Measurements from ENCODE around the gene SLC38A11.
"Not testable (repeated sequence)": the region's sequence is repeated elsewhere in the genome, so short reads cannot be mapped to it uniquely, and the experiment has no call there.

Gene SLC38A11

GRCh38 chr2:164875334-164876205, 79.8 kb downstream of the SLC38A11 start:
- no peak for DNase-seq

DNA sequence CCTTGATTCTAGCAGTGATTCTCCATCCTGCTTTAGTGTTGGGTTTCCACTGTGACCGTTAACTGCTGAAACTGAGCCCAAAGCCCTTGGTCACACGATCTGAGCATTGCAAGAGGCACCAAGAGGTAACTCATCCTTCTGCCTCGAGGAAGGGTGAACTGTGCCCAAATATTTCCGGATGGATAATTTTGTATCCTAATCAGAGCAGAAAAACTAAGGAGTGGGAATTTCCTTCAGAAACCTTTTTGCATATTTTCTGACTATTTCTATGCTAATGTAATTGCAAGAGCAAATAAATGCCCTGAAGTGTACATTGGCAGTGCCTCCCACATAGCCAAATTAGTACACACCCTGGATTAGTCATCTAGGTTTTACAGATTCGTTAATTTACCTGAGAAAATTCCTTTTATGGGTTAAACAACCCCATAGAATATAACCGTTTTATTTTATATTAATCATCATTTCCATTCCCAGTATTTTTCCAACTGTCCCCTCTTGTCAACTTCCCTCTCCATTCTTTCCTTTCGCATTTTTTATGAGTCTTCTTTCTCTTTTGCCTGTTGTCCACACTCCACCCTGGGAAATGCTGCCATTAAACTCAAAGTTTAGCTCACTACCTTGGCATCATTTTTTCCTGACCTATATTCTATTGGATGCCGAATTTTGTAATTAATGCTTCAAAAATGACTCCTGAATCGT, 82.0 kb downstream of the SLC38A11 start:
- DNase-seq, result no peak

DNA sequence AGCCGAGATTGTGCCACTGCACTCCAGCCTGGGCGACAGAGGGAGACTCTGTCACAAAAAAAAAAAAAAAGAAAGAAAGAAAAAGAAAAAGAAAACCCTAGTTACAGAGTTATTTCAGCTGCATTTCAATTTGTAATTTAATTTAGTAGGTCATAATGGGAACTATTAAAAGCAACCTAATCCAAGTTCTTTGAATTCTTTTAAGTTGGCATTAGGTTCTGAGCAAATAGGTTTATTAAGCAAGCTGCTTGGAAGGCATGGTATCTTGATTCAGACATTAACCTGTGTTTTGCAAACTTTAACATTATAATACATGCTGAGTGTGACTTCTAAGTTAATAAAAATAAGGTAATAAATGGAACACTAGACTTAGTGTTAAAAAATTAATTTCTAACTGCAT, 83.9 kb downstream of the SLC38A11 start:
- DNase-seq, result no peak

DNA sequence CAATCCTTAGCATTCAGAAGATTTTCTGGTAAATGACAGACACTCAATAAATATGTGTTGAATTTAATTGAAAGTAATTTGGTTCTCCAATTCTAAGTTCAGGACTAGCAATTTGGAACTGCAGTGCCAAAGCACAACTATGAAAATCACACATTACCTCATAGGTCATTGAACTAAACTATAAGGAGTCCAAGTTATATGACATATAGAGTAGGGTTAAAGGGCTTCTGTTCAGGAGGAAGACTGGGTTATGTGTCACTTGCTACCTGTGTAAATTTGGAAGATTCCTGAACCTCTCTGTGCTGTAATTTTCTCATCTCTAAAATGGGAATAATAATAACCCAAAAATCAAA, 85.9 kb downstream of the SLC38A11 start:
- no peak for DNase-seq

GRCh38 chr2:164868563-164869419, 86.5 kb downstream of the SLC38A11 start:
- no peak for DNase-seq

DNA sequence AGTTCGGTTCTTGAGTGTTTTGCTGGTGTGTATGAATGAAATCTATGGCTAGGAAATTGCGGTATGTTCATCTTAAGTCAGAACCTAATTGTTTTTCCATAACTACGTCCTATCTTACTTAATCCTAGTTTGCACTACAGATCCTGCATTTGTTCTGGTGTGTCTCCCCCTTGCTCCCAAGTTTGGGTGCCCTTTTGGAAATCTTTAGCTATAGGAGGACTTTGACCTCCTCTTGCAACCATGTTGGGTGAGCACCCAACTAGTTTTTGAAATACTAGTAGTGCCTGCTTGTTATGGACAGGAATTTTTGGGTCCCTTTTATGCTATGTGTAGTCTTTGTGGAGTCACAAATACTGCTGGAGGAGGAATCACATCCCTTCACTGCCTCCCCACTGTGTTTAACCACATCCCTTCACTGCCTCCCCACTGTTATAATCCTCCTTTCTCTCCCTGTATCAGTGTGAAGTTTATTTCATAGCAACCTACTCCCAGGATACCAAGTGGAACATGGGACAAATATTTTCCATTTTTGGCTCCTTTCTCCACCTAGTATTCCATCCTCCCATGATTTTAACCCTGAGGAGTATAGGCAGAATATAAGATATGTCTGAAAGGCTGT, 87.4 kb downstream of the SLC38A11 start:
- DNase-seq, result no peak

DNA sequence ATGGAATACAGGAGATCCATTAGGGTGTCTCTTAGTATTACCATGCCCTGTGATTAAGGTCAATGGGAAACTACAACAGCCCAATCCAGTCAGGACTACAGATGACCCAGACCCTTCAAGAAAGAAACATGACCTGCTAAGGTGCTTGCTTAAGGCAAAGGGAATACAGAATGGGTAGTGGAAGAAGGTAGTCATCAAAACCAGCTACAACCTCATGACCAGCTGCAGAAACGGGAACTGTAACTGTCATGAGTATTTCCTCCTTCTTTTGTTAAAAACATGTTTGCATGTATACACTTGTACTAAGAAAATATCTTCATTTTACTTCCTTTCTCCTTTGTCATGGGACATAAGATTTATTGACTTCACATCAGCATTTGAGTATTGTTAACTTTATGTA, 88.9 kb downstream of the SLC38A11 start:
- not testable (repeated sequence) for DNase-seq

DNA sequence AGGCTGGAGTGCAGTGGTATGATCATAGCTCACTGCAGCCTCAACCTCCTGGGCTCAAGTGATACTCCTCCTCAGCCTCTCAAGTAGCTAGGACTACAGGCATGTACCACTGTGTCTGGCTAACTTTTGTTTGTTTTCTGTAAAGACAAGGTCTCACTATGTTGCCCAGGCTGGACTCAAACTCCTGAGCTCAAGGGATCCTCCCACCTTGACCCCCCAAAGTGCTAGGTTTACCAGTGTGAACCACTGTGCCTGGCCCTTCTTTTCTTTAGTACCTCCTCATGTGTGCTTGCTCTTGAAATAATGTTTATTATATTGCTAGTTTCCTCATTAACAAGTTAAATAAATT, 94.7 kb downstream of the SLC38A11 start:
- no peak for DNase-seq

GRCh38 chr2:164859906-164860693, 95.2 kb downstream of the SLC38A11 start:
- not testable (repeated sequence) for DNase-seq

DNA sequence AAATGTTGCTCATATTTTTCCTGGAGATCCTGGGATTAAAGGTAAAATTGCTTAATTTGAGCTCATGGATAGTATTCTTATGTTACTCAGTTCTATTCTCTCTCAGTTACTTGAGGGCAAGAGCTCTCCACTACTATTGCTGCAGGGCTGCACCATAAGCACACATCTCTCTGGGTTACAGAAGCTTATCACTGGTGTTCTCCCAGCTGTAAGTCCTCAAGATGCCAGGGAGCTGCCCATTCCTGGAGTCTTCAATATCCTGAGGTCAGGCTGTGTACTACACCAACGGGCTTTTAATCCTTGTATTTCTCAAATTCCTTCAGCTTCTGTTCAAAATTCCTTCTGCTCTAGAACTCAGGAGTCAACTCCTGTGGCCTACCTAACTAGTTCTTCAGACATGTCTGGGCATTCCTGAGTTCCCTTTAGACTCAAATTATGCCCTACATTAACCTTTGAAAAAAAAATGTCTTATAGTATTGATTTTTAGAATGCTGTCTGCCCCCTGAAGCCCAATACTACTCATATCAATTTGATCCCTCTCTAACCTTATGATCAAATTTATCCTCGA, 96.0 kb downstream of the SLC38A11 start:
- no peak for DNase-seq

- no peak for DNase-seq
Observed at GRCh38 chr2:164852086-164852485, 103.2 kb downstream of the SLC38A11 start.

DNA sequence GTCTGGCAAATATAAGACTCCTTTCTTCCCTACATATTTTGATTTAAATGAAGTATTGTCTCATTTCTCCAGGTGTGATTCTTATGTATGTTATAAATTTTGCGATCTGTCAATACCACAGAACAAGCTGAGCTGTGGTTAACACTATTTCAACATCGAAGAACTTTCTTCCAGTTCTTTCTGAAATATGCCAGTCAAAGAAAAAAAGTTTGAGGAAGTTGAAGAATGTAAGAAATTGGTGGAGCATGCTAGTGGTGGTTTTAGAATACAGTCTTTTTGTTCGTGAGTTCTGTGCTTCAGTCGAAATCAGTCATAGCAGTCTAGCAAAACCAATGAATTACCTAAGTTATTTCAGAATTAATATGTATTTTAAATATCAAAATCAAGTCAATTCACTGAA, 105.1 kb downstream of the SLC38A11 start:
- DNase-seq, result no peak

DNA sequence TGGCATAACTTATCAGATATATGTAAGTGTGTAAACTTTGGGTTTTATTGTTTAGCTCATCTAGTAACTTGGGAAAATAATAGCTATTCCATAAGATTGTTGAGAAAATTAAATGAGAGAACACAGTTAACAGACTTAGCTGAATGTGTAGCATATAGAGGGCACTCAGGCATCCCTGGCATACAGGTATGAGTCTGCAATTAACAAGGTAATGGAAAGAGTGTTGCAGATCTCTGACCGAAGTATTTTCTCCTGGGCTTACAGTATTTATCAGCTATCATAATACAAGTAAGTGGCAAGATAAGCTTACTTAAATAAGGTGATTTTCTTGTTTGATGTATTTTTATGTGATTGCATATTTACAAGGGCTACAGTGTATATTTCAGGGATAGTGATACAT, 105.8 kb downstream of the SLC38A11 start:
- no peak for DNase-seq

GRCh38 chr2:164847981-164848741, 107.2 kb downstream of the SLC38A11 start:
- no peak for DNase-seq

GRCh38 chr2:164847291-164847690, 108.0 kb downstream of the SLC38A11 start:
- DNase-seq, result no peak

GRCh38 chr2:164846276-164846675, 109.0 kb downstream of the SLC38A11 start:
- DNase-seq, result no peak
